GM12874 (cell line): Measurements from ENCODE around the gene SCN3B.

ENCODE experiments used
- CTCF ChIP-seq: IDR thresholded peaks from 2 replicates; pipeline ENCODE4 v1.5.1; 2011; ENCODE audit warnings: low read depth, mild to moderate bottlenecking, control low read depth, low read length, moderate library complexity; ENCODE audit not compliant: insufficient read depth

SCN3B gene

GRCh38 chr11:123594921-123595320 is 59.5 kb downstream of the SCN3B start:
- TF ChIP-seq CTCF: no peak

GRCh38 chr11:123594188-123594901 is 60.1 kb downstream of the SCN3B start:
- no peak for TF ChIP-seq CTCF

- no peak for TF ChIP-seq CTCF
Measured at GRCh38 chr11:123593570-123593969, 60.9 kb downstream of the SCN3B start.

GRCh38 chr11:123590296-123590912 is 64.0 kb downstream of the SCN3B start:
- no peak for TF ChIP-seq CTCF

- TF ChIP-seq CTCF: no peak
Measured at GRCh38 chr11:123588864-123589262, 65.6 kb downstream of the SCN3B start.

- no peak for TF ChIP-seq CTCF
Measured at GRCh38 chr11:123588117-123588863, 66.1 kb downstream of the SCN3B start.

- TF ChIP-seq CTCF: no peak
Measured at GRCh38 chr11:123587559-123587958, 66.9 kb downstream of the SCN3B start.
